ENCODE data around the gene PCF11. TPM values are rescaled to one million over a fixed set of nuclear protein-coding genes. Genes with fewer than 3 reads are reported as not detected.

PCF11 gene
- total RNA-seq, 1 donor from 2014 or later: 65.1 TPM

- Mint-ChIP-seq H3K36me3 (peaks cover 7% of the 10 kb centered on the region), H3K27ac (no peak overlapping the region)
- no peak for TF ChIP-seq CTCF (conservative IDR thresholded peaks at IDR 0.05)
Measured at GRCh38 chr11:83153764-83154163, 3.2 kb upstream of the PCF11 start.

GRCh38 chr11:83156144-83156995, 561 bp upstream of the PCF11 start:
- Mint-ChIP-seq H3K4me1 (ENCODE audit: unreplicated experiment) (peaks cover 17% of the 10 kb centered on the region), H3K27ac (peak overlapping the region; percentile 100), H3K9me3 (no peaks in the 10 kb centered on the region), H3K27me3 (no peaks in the 10 kb centered on the region), H3K4me3 (peak overlapping the region; percentile 100), H3K36me3 (peaks cover 18% of the 10 kb centered on the region)
- no peak for TF ChIP-seq CTCF (conservative IDR thresholded peaks at IDR 0.05)
- peak; percentile 95 for DNase-seq (ENCODE audit: extremely low spot score, unreplicated experiment)

More at GRCh38 chr11:83153764-83154163, 3.2 kb upstream of the PCF11 start:
- Mint-ChIP-seq H3K27me3 (no peaks in the 10 kb centered on the region), H3K4me1 (ENCODE audit: unreplicated experiment) (no peaks in the 10 kb centered on the region), H3K4me3 (no peak overlapping the region), H3K9me3 (no peaks in the 10 kb centered on the region)
- no peak for DNase-seq (ENCODE audit: extremely low spot score, unreplicated experiment)

GRCh38 chr11:83157594-83158356, 844 bp downstream of the PCF11 start:
- peak overlapping the region; percentile 100 for H3K4me3 Mint-ChIP-seq
- no peak for DNase-seq (ENCODE audit: extremely low spot score, unreplicated experiment)
- peak overlapping the region; percentile 100 for H3K27ac Mint-ChIP-seq
- peaks cover 27% of the 10 kb centered on the region for H3K36me3 Mint-ChIP-seq
- no peaks in the 10 kb centered on the region for H3K9me3 Mint-ChIP-seq
- no peak for TF ChIP-seq CTCF (conservative IDR thresholded peaks at IDR 0.05)
- H3K4me1 Mint-ChIP-seq (ENCODE audit: unreplicated experiment): peaks cover 25% of the 10 kb centered on the region
- H3K27me3 Mint-ChIP-seq: no peaks in the 10 kb centered on the region

- Mint-ChIP-seq H3K4me3 (peak overlapping the region; percentile 100), H3K36me3 (peaks cover 27% of the 10 kb centered on the region), H3K9me3 (no peaks in the 10 kb centered on the region), H3K27ac (peak overlapping the region; percentile 100), H3K27me3 (no peaks in the 10 kb centered on the region), H3K4me1 (ENCODE audit: unreplicated experiment) (peaks cover 25% of the 10 kb centered on the region)
- no peak for DNase-seq (ENCODE audit: extremely low spot score, unreplicated experiment)
- no peak for TF ChIP-seq CTCF (conservative IDR thresholded peaks at IDR 0.05)
Measured at GRCh38 chr11:83158357-83158786, 1.4 kb downstream of the PCF11 start.

GRCh38 chr11:83158965-83159901, 2.3 kb downstream of the PCF11 start:
- H3K27ac Mint-ChIP-seq: peak overlapping the region; percentile 100

More at GRCh38 chr11:83158965-83159901, 2.3 kb downstream of the PCF11 start:
- DNase-seq (ENCODE audit: extremely low spot score, unreplicated experiment): no peak
- peak overlapping the region; percentile 100 for H3K4me3 Mint-ChIP-seq
- H3K27me3 Mint-ChIP-seq: no peaks in the 10 kb centered on the region
- H3K36me3 Mint-ChIP-seq: peaks cover 31% of the 10 kb centered on the region
- peaks cover 25% of the 10 kb centered on the region for H3K4me1 Mint-ChIP-seq (ENCODE audit: unreplicated experiment)
- no peak for TF ChIP-seq CTCF (conservative IDR thresholded peaks at IDR 0.05)
- no peaks in the 10 kb centered on the region for H3K9me3 Mint-ChIP-seq
